ENCODE data around the gene LRMDA.
"Not testable (repeated sequence)": the region's sequence is repeated elsewhere in the genome, so short reads cannot be mapped to it uniquely, and the experiment has no call there.

LRMDA gene

GRCh38 chr10:75592791-75593643, 161.6 kb downstream of the LRMDA start:
- DNase-seq = no peak

DNA sequence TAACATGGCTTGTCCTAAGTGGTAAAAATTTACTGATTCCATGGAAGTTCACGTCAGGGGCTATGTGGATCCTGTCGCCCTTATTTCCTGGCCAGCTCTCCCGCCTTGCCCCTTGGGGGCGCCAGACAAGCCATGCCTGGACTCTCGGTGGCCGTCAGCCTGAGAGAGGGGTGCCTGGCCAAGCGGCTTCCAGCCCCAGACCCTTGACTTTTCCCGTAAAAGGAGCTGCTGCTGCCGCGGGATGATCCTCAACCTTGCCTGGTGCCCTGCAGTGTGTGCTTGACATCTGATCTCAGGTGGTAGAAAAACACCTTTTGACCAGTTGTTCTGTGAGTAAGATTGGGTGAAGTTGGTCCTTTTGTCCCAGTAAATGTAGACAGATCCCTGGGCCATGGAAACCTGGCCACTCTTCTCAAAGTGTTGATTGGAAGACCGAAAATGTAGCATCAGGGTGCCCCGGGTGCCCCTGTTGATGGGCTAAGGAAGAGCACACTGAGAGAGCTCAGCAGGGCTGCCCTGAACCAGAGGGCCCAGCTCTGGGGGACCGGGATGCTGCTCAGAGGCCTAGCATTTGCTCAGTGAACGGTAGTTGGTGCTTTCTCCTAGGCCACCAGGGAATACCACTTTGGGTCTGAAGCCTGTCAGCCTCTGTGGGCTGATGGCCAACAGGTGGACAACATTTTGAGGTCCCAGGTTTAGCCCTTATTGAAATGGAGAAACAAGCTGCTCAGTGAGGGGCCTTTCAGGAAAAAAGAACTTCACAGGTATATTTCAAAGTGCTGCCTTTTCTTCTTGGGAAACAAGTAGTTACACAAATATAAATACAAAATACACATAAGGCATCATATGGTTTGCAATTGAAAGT, 162.5 kb downstream of the LRMDA start:
- no peak for DNase-seq

DNA sequence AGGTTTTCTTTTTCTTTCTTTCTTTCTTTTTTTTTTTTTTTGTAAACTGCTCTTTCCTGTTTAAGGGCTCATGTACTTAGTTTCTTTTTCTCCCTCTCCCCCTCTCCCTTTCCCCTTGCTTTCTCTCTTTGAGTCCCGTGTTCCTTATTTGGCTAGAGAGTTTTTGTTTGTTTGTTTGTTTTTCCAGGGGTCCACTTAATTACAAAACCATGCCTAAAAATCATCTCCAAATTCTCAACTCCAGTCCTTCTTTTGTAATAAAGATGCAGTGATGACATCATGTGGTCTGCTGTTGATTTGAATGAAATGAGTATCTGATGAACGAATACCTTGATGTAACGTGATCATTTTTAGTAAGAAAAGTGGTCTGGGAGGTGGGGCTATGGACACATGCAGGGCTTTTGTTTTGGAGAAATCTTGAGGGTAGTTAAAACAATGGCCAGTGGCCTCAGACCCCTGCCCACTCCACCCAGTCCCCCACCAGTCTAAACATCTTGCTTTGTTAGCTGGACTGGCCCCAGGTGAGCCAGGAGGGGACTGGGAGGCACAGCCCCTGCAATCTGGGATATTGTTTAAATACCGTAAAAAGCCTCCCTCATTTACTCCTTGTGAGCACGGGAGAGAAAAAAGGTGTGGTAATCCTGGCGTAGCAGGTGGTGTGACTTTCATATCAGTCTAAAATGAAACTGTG, 165.7 kb downstream of the LRMDA start:
- no peak for DNase-seq

- DNase-seq = no peak
Measured at GRCh38 chr10:75597773-75598440, 166.5 kb downstream of the LRMDA start.

- no peak for DNase-seq
Measured at GRCh38 chr10:75598998-75599397, 167.6 kb downstream of the LRMDA start.

- DNase-seq = no peak
Measured at GRCh38 chr10:75599875-75600648, 168.6 kb downstream of the LRMDA start.

DNA sequence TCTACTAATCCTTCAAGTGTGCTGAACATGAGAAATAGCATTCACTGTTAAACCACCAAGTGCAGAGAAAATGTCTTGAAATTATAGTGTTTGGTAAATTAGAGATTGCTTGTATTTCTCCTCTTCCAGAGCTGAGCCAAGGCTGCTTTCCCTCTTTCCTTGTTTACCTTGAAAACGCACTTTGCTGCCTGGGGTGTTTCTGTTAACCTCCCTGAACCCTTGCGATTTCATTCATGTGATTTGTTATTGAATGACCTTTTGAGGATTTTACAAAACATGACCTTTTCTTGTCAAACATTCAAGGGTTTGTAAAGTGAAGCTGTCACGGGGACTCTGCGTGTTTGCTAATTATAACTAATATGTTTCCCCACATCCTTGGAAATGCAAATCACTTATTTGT, 169.4 kb downstream of the LRMDA start:
- DNase-seq = no peak

- DNase-seq = no peak
Measured at GRCh38 chr10:75602341-75602740, 170.9 kb downstream of the LRMDA start.

GRCh38 chr10:75605096-75605495, 173.7 kb downstream of the LRMDA start:
- DNase-seq = no peak

DNA sequence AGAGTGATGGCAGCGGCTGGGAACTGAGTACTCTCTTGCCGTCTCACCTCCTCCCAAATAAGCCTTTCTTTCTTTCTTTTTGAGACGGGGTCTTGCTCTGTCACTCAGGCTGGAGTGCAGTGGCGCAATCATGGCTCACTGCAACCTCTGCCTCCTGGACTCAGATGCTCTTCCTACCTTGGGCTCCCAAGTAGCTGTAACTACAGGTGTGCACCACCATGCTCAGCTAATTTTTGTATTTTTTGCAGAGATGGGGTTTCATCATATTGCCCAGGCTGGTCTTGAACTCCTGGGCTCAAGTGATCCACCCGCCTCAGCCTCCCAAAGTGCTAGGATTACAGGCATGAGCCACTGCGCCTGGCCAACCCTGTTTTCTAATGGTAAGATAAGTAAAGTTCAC, 174.4 kb downstream of the LRMDA start:
- not testable (repeated sequence) for DNase-seq

- DNase-seq = no peak
Measured at GRCh38 chr10:75606203-75606779, 174.9 kb downstream of the LRMDA start.

- no peak for DNase-seq
Measured at GRCh38 chr10:75607576-75607975, 176.2 kb downstream of the LRMDA start.

GRCh38 chr10:75610183-75610582, 178.8 kb downstream of the LRMDA start:
- no peak for DNase-seq

DNA sequence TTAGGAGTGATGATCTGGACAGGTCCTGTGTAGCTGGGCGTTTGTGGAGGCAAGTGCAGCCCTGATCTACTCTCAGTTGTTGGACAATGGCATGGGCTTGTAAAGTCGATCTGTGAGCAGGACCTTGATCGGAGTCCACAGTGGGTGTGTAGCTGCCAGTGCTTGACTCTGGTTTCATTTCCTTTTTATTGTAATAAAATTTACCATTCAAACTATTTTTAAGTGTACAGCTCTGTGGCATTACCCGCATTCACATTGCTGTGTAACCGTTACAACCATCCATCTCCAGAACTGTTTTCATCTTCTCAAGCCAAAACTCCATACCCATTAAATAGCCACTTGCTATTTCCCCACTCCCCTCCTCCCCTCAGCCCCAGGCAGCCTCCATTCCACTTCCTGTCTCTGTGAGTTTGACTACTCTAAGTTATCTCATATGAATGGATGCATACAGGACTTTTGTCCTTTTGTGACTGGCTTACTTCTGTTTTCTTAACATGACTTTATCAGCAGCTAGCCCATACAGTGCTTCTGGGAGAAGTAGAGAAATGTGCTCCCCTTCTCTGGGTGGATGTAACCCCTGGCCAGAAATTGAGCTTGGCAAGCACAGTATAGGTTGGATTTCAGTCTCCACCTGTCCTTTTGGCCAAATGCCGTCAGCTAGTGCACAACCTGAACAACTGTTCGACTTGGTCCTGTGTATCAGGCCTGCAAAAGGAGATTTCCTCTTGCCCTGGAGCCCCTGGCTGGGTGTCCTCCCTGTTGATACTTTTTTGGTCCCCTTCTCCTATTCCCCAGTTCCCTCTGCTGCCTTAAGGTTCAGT, 180.0 kb downstream of the LRMDA start:
- DNase-seq = no peak

DNA sequence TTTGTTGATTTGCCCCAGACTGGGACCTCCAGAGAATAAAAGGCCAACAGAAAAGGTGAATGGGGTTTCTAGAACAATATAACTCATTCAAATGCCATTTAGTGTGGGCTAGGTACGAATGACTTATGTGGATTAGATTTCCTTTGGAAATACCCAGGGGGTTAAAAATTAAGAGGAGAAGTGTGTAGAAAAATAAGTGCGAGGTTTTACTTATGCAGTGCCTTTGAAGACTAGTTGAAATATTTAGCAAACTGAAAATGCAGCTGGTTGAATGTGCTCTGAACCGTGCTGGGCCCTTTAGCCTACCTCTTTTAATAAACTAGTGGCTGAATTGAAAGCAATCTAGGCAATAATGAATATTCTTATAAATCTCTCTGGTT, 180.6 kb downstream of the LRMDA start:
- no peak for DNase-seq

DNA sequence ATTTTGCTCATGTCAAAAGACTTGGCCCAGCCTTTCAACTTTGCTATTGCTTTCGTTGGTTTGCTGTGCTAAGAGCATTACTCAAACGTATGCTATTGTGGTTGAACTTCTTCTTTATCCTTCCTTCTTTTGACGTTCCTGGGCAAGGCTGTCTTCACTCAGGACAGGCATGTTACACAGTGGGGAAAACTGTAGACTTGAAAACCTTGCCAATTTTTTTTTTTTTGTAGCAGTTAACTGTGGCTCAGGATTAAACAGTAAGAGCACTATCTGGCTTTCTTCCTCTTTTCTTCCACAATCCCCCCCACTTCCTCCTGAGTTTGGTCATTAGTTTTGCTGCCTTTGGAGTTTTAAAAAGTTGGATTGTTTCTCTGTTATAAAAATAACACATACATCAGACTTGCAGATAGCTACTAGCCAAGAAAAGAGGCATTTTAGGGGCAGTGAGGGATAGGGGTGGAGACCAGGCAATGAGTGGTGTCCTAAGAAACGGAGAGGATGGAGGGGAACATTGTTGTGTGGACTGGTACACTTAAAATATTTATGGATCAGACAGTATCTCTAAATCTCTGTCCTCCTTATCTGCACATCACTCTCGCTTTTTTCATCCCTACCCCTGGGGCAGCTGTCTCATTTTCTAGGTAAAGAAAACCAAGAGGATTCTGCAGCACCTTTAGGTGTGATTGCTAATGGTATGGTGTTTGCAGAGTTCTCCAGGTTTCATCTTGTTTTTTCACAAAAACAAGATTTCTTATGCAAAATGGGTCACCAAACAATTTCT, 181.7 kb downstream of the LRMDA start:
- no peak for DNase-seq

GRCh38 chr10:75613685-75614504, 182.5 kb downstream of the LRMDA start:
- no peak for DNase-seq

DNA sequence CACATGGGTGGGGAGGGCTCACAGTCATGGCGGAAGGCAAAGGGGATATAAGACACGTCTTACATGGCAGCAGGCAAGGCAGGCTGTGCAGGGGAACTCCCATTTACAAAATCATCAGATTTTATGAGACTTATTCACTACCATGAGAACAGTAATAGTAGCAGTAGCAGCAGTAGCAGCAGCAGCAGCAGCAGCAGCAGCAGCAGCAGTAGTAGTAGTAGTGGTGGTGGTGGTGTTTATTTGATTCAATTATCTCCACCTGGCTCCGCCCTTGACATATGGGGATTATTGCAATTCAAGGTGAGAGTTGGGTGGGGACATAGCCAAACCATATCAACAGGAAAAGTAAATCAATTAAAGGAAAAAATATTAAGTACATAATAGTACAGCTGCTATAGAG, 184.7 kb downstream of the LRMDA start:
- DNase-seq = no peak

DNA sequence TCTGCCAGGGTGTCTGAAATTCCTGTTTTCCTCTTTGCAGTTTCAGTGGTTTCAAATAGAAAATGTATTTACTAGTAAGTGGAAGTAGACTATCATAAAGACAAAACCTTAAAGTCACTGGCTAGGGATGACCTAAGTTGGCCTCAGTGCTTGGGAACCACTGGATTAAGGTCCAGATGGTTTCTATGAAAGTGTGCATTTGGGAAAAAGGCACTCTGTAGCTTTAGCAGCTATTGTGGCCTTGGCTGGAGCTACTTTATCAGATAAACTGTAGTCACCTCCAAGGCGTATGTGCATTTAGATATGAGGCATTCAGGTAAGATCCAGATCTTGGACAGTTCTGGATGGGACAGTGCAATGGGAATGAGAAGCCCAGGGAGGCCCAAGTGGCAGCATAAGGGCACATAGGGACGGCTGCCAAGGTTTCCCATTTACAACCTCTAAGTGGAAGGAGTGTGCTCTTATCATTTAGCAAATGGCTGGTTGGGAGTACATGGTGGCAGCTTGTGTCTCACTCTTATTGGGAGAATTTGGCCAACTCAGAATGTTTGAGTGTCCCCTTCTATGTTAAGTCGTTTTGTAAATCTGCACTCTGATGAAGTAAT, 185.6 kb downstream of the LRMDA start:
- DNase-seq = no peak
